ENCODE data around the gene MCCC1.
"Not testable (repeated sequence)": the region's sequence is repeated elsewhere in the genome, so short reads cannot be mapped to it uniquely, and the experiment has no call there.

Gene MCCC1

GRCh38 chr3:183018421-183019192 lies 80.7 kb downstream of the MCCC1 start:
- Histone ChIP-seq H3K27ac (ENCODE audit: low read depth, low read length) (no peak overlapping the region), H3K4me1 (ENCODE audit: control insufficient read depth, insufficient read depth, low read length) (no peaks in the 10 kb centered on the region; the same call in 1 of the 2 replicates), H3K9ac (ENCODE audit: low read length) (no peak overlapping the region), H3K4me3 (ENCODE audit: low read depth, low read length) (no peak overlapping the region), H3K9me3 (ENCODE audit: control insufficient read depth, insufficient read depth, low read depth, low read length) (no peaks in the 10 kb centered on the region), H3K27me3 (ENCODE audit: control insufficient read depth, insufficient read depth, low read length) (no peaks in the 10 kb centered on the region), H3K36me3 (ENCODE audit: control insufficient read depth, insufficient read depth, low read length) (peaks cover 46% of the 10 kb centered on the region)

DNA sequence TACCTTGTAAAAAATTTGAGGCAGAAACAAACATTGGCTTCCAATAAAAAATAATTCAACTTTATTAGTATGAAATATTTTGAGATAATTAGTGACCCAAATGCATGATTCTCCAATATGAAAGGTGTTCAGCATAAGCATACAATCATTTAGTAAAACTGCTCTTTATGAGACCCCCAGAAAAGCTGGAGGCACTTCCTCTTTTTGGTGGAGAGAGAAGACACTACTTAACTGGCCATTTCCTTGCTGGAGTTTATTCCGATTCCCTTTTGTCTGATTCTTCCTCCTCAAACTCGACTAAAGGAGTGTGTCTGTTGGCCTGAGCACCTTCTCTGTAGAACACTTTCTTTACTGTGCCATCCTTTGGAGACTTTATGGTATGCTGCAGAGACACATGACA lies 84.1 kb downstream of the MCCC1 start:
- no peak overlapping the region for H3K27ac ChIP-seq (ENCODE audit: low read depth, low read length)
- H3K9ac ChIP-seq (ENCODE audit: low read length): no peak overlapping the region
- no peak overlapping the region for H3K4me3 ChIP-seq (ENCODE audit: low read depth, low read length)
- peaks cover 1% of the 10 kb centered on the region; the same call in 1 of the 2 replicates for H3K4me1 ChIP-seq (ENCODE audit: control insufficient read depth, insufficient read depth, low read length)
- H3K9me3 ChIP-seq (ENCODE audit: control insufficient read depth, insufficient read depth, low read depth, low read length): no peaks in the 10 kb centered on the region
- no peaks in the 10 kb centered on the region for H3K27me3 ChIP-seq (ENCODE audit: control insufficient read depth, insufficient read depth, low read length)
- H3K36me3 ChIP-seq (ENCODE audit: control insufficient read depth, insufficient read depth, low read length): peaks cover 29% of the 10 kb centered on the region

DNA sequence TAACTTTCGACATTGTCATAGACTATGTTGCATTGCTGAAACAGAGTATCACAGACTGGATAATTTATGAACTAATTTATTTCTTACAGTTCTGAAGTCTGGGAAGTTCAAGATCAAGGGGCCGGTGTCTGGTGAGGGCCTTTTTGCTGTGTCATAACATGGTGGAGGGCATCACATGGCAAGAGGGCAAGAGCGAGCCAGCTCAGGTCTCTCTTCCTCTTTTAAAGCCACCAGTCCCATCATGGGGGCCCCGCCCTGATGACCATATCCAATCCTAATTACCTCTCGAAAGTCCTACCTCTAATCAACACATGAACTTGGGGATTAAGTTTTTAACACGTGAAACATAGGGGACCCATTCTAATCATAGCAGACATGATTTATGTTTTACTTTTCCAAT lies 85.4 kb downstream of the MCCC1 start:
- Histone ChIP-seq H3K27me3 (ENCODE audit: control insufficient read depth, insufficient read depth, low read length) (no peaks in the 10 kb centered on the region), H3K9ac (ENCODE audit: low read length) (no peak overlapping the region), H3K4me1 (ENCODE audit: control insufficient read depth, insufficient read depth, low read length) (peaks cover 5% of the 10 kb centered on the region; the same call in 1 of the 2 replicates), H3K4me3 (ENCODE audit: low read depth, low read length) (no peak overlapping the region), H3K27ac (ENCODE audit: low read depth, low read length) (no peak overlapping the region), H3K9me3 (ENCODE audit: control insufficient read depth, insufficient read depth, low read depth, low read length) (no peaks in the 10 kb centered on the region), H3K36me3 (ENCODE audit: control insufficient read depth, insufficient read depth, low read length) (peaks cover 18% of the 10 kb centered on the region)

GRCh38 chr3:183013074-183013473 lies 86.2 kb downstream of the MCCC1 start:
- no peak overlapping the region for H3K4me3 ChIP-seq (ENCODE audit: low read depth, low read length)
- H3K9me3 ChIP-seq (ENCODE audit: control insufficient read depth, insufficient read depth, low read depth, low read length): no peaks in the 10 kb centered on the region
- no peak overlapping the region for H3K9ac ChIP-seq (ENCODE audit: low read length)
- H3K36me3 ChIP-seq (ENCODE audit: control insufficient read depth, insufficient read depth, low read length): peaks cover 18% of the 10 kb centered on the region
- H3K27me3 ChIP-seq (ENCODE audit: control insufficient read depth, insufficient read depth, low read length): no peaks in the 10 kb centered on the region
- no peak overlapping the region for H3K27ac ChIP-seq (ENCODE audit: low read depth, low read length)
- H3K4me1 ChIP-seq (ENCODE audit: control insufficient read depth, insufficient read depth, low read length): peaks cover 5% of the 10 kb centered on the region; the same call in 1 of the 2 replicates

- Histone ChIP-seq H3K4me3 (ENCODE audit: low read depth, low read length) (no peak overlapping the region), H3K4me1 (ENCODE audit: control insufficient read depth, insufficient read depth, low read length) (peaks cover 14% of the 10 kb centered on the region), H3K36me3 (ENCODE audit: control insufficient read depth, insufficient read depth, low read length) (no peaks in the 10 kb centered on the region), H3K27ac (ENCODE audit: low read depth, low read length) (no peak overlapping the region), H3K27me3 (ENCODE audit: control insufficient read depth, insufficient read depth, low read length) (no peaks in the 10 kb centered on the region), H3K9me3 (ENCODE audit: control insufficient read depth, insufficient read depth, low read depth, low read length) (no peaks in the 10 kb centered on the region), H3K9ac (ENCODE audit: low read length) (no peak overlapping the region)
These were observed 90.5 kb downstream of the MCCC1 start for GRCh38 chr3:183008800-183009199.

GRCh38 chr3:183008303-183008702 lies 91.0 kb downstream of the MCCC1 start:
- no peak overlapping the region for H3K9ac ChIP-seq (ENCODE audit: low read length)
- H3K27ac ChIP-seq (ENCODE audit: low read depth, low read length): no peak overlapping the region
- no peaks in the 10 kb centered on the region for H3K36me3 ChIP-seq (ENCODE audit: control insufficient read depth, insufficient read depth, low read length)
- no peak overlapping the region for H3K4me3 ChIP-seq (ENCODE audit: low read depth, low read length)
- peaks cover 14% of the 10 kb centered on the region for H3K4me1 ChIP-seq (ENCODE audit: control insufficient read depth, insufficient read depth, low read length)
- H3K9me3 ChIP-seq (ENCODE audit: control insufficient read depth, insufficient read depth, low read depth, low read length): no peaks in the 10 kb centered on the region
- no peaks in the 10 kb centered on the region for H3K27me3 ChIP-seq (ENCODE audit: control insufficient read depth, insufficient read depth, low read length)

DNA sequence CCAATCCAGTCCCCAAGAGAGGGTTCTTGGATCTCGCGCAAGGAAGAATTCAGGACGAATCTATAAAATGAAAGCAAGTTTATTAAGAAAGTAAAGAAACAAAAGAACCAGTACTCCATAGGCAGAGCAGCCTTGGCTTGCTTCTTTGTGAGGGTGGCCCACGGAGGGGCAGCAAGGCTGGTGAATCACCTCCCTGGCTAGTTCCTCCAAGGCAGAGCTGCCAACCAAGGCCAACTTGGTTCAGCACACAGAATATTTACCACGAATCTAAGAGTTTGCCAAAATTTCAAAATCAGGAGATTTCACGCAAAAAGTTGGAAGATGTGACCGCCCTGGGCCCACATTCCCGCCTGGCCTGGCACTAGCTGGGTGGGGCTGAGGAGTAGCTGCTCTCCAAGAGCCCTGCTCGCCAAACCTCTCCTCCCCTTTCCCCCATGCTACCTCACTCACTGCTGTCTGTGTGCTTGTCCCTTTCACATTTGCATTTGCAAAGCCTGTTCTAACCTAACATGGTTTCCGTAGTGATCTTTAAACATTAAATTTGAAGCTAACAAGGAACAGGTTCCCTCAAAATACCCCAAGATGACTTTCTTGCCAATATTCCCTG lies 92.8 kb downstream of the MCCC1 start:
- Histone ChIP-seq H3K4me1 (ENCODE audit: control insufficient read depth, insufficient read depth, low read length) (peaks cover 14% of the 10 kb centered on the region), H3K27me3 (ENCODE audit: control insufficient read depth, insufficient read depth, low read length) (no peaks in the 10 kb centered on the region), H3K4me3 (ENCODE audit: low read depth, low read length) (no peak overlapping the region), H3K36me3 (ENCODE audit: control insufficient read depth, insufficient read depth, low read length) (no peaks in the 10 kb centered on the region), H3K27ac (ENCODE audit: low read depth, low read length) (no peak overlapping the region), H3K9ac (ENCODE audit: low read length) (no peak overlapping the region), H3K9me3 (ENCODE audit: control insufficient read depth, insufficient read depth, low read depth, low read length) (no peaks in the 10 kb centered on the region)

- H3K27me3 ChIP-seq (ENCODE audit: control insufficient read depth, insufficient read depth, low read length): no peaks in the 10 kb centered on the region
These were observed 99.5 kb downstream of the MCCC1 start for GRCh38 chr3:182999767-183000166.

GRCh38 chr3:182993486-182994201 lies 105.7 kb downstream of the MCCC1 start:
- H3K27ac ChIP-seq (ENCODE audit: low read depth, low read length); H3K9ac ChIP-seq (ENCODE audit: low read length); H3K4me1 ChIP-seq (ENCODE audit: control insufficient read depth, insufficient read depth, low read length); H3K4me3 ChIP-seq (ENCODE audit: low read depth, low read length); H3K27me3 ChIP-seq (ENCODE audit: control insufficient read depth, insufficient read depth, low read length); H3K9me3 ChIP-seq (ENCODE audit: control insufficient read depth, insufficient read depth, low read depth, low read length); H3K36me3 ChIP-seq (ENCODE audit: control insufficient read depth, insufficient read depth, low read length): not testable (repeated sequence)

More at GRCh38 chr3:182999767-183000166, 99.5 kb downstream of the MCCC1 start:
- Histone ChIP-seq H3K9me3 (ENCODE audit: control insufficient read depth, insufficient read depth, low read depth, low read length) (no peaks in the 10 kb centered on the region), H3K36me3 (ENCODE audit: control insufficient read depth, insufficient read depth, low read length) (no peaks in the 10 kb centered on the region), H3K4me3 (ENCODE audit: low read depth, low read length) (no peak overlapping the region), H3K27ac (ENCODE audit: low read depth, low read length) (no peak overlapping the region), H3K9ac (ENCODE audit: low read length) (no peak overlapping the region), H3K4me1 (ENCODE audit: control insufficient read depth, insufficient read depth, low read length) (no peaks in the 10 kb centered on the region)

DNA sequence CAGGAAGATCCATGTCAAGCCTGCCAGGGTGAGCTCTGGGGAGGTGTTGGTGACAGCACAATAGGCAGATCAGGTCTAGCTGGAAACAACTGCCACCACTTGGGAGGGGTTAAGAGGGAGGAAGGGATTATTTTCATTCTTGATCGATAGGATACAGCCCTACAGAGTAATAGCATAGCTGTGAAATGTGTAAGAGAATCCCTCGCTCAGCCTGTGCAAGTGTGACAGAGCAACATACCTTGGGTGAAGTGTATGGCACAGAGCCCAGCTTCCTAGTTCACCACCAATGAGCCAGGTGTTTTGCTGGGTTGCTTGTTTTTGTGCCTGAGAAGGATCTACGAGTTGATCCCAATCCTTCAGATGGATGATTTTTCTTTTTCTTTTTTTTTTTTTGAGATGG lies 109.7 kb downstream of the MCCC1 start:
- H3K4me3 ChIP-seq (ENCODE audit: low read depth, low read length): no peak overlapping the region
- no peak overlapping the region for H3K9ac ChIP-seq (ENCODE audit: low read length)
- H3K27me3 ChIP-seq (ENCODE audit: control insufficient read depth, insufficient read depth, low read length): no peaks in the 10 kb centered on the region
- no peaks in the 10 kb centered on the region for H3K4me1 ChIP-seq (ENCODE audit: control insufficient read depth, insufficient read depth, low read length)
- no peak overlapping the region for H3K27ac ChIP-seq (ENCODE audit: low read depth, low read length)
- no peaks in the 10 kb centered on the region for H3K9me3 ChIP-seq (ENCODE audit: control insufficient read depth, insufficient read depth, low read depth, low read length)
- no peaks in the 10 kb centered on the region for H3K36me3 ChIP-seq (ENCODE audit: control insufficient read depth, insufficient read depth, low read length)

- Histone ChIP-seq H3K4me1 (ENCODE audit: control insufficient read depth, insufficient read depth, low read length) (peaks cover 10% of the 10 kb centered on the region; the same call in 1 of the 2 replicates), H3K27me3 (ENCODE audit: control insufficient read depth, insufficient read depth, low read length) (no peaks in the 10 kb centered on the region), H3K27ac (ENCODE audit: low read depth, low read length) (no peak overlapping the region), H3K9me3 (ENCODE audit: control insufficient read depth, insufficient read depth, low read depth, low read length) (no peaks in the 10 kb centered on the region), H3K4me3 (ENCODE audit: low read depth, low read length) (no peak overlapping the region), H3K9ac (ENCODE audit: low read length) (no peak overlapping the region), H3K36me3 (ENCODE audit: control insufficient read depth, insufficient read depth, low read length) (no peaks in the 10 kb centered on the region)
These were observed 113.3 kb downstream of the MCCC1 start for GRCh38 chr3:182986021-182986420.
